GM12872 (cell line): ENCODE data around the gene HSPH1.

Experiments used
- CTCF ChIP-seq: IDR thresholded peaks from 3 replicates; pipeline ENCODE4 v1.5.1; 2011; ENCODE audit warnings: low read depth, mild to moderate bottlenecking, low read length, moderate library complexity; ENCODE audit not compliant: insufficient read depth

HSPH1 gene

GRCh38 chr13:31174018-31174417, 12.3 kb upstream of the HSPH1 start:
- no peak for TF ChIP-seq CTCF

- TF ChIP-seq CTCF: no peak
Measured at GRCh38 chr13:31172535-31172934, 10.8 kb upstream of the HSPH1 start.

GRCh38 chr13:31172001-31172400, 10.3 kb upstream of the HSPH1 start:
- no peak for TF ChIP-seq CTCF

GRCh38 chr13:31168736-31169135, 7.0 kb upstream of the HSPH1 start:
- no peak for TF ChIP-seq CTCF

- TF ChIP-seq CTCF: no peak
Measured at GRCh38 chr13:31168166-31168565, 6.5 kb upstream of the HSPH1 start.

GRCh38 chr13:31167490-31167889, 5.8 kb upstream of the HSPH1 start:
- TF ChIP-seq CTCF: no peak

- no peak for TF ChIP-seq CTCF
Measured at GRCh38 chr13:31166591-31166990, 4.9 kb upstream of the HSPH1 start.
